ENCODE measurements around the gene LRATD1.

LRATD1 gene

DNA sequence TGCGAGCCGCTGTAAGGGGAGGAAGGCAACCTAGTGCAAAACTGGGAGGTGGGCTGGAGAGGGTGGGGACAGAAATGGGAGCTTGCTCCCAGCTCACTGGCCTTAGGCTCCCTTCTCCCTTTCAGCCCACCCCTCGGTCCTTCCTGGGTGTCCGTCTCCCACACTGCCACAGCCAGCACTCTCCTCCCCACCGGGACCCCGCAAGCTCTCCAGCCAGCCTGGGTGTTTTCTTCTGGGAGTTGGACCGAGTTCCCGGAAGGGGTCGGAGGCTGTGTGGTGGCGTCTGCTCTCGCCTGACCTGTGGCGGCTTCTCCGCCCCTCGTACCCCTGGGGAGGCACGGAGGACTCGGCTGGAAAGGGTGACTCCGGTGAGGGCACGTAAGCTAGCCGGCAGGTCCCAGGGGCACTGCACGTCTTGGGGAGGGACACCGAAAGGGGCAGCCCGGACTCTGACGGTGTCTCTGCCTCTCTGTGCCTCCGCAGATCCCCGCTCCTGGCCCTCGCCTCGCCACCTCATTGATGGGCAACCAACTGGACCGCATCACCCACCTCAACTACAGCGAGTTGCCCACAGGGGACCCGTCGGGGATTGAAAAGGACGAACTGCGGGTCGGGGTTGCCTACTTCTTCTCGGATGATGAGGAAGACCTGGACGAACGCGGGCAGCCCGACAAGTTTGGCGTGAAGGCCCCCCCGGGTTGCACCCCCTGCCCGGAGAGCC is 1.1 kb downstream of the LRATD1 start:
- DNase-seq (ENCODE audit: low read depth in 2 of 2): no peak

DNA sequence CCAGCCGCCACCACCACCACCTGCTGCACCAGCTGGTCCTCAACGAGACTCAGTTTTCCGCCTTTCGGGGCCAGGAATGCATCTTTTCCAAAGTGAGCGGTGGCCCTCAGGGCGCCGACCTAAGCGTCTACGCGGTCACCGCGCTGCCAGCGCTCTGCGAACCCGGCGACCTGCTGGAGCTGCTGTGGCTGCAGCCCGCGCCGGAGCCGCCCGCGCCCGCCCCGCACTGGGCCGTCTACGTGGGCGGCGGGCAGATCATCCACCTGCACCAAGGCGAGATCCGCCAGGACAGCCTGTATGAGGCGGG is 1.6 kb downstream of the LRATD1 start:
- no peak for DNase-seq (ENCODE audit: low read depth in 2 of 2)

DNA sequence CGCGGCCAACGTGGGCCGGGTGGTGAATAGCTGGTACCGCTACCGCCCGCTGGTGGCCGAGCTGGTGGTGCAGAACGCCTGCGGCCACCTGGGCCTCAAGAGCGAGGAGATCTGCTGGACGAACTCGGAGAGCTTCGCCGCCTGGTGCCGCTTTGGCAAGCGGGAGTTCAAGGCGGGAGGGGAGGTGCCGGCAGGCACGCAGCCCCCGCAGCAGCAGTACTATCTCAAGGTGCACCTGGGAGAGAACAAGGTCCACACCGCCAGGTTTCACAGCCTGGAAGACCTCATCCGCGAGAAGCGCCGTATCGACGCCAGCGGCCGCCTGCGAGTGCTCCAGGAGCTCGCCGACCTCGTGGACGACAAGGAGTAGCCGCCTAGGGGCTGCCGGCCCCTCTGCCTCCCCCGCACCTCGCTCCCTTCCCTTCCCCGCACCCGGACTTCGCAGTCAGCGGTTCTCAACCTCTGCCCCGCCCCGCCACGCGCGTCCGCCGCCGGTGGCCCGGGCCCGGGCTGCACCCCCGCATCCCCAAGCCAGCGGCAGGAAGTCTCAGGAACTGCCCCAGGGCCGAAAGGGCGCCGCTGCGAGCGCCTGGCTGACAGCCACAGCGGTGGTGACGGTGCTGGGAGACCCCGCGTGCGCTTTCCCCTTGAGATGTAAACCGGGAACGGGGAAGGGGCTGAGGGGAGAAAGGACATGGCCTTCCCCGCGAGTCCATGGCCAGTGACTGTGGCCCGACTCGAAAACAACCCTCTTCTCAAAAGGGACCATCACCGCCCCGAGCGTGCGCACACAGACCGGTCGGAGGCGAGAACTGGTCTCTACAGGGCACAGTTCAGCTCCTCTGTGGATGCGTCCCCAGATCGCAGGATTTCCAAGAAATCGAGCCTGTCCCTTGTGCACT is 2.2 kb downstream of the LRATD1 start:
- DNase-seq (ENCODE audit: low read depth in 2 of 2): peak in 1 of 2 experiments; percentile 57

DNA sequence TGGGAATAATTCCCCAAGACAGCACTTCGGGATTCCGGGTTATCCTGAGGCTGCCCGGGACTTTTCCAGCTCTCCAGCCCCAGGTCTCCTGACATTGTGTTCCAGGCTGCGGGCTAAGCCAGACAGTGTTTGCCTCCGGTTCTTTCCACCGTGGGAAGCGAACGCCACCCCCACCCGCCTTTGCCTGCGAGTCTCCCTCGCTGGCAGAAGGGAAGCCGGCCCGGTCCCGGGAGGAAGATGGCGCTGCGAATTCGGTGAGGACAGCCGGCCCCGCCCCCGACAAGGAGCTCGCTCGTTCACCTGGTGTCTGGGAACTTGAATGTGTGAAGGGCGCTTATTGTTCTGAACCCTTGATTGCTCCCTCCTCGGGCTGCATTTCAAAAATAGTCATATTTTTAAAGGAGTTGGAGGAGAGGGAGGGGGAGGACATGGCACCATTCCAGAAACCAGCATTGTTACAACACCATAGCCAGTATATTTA is 2.9 kb downstream of the LRATD1 start:
- peak in 1 of 2 experiments; percentile 51 for DNase-seq (ENCODE audit: low read depth in 2 of 2)

DNA sequence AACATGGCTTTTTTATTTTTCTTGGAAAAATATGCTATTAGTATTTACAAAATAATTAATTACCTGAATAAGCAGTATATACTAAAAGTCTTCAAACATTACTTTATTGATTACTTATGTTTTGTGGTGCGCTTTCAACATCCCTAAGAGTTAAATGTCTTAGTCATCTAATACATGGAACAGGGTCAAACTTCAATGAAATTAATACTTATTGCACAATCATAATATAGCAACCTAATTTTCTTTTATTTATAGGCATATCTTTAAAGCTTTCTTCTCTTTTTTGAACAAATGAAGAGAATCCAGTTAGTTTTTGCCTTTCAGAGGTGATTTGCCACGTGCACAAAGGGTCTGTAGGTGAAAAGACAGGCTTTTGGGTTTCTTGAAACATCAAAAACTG is 6.0 kb downstream of the LRATD1 start:
- DNase-seq (ENCODE audit: low read depth in 2 of 2): no peak

DNA sequence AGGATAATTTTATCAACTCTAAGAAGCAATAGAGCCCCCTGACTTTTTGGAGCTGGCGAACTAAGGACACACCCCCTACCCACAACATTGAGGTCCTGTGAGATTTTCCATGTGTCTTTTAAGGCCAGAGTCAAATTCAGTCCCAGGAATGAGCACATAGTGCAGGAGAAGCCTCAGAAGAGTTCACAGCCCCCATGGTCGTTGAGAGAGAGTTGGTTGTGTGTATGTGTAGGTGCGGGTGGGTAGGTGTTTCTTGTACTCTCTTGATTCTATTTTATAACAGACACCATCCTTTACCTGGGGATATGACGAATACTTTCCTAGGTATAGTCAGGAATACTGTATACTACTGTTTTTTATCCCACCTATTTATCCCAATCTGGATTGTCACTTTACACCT is 8.6 kb downstream of the LRATD1 start:
- DNase-seq (ENCODE audit: low read depth in 2 of 2): no peak

DNA sequence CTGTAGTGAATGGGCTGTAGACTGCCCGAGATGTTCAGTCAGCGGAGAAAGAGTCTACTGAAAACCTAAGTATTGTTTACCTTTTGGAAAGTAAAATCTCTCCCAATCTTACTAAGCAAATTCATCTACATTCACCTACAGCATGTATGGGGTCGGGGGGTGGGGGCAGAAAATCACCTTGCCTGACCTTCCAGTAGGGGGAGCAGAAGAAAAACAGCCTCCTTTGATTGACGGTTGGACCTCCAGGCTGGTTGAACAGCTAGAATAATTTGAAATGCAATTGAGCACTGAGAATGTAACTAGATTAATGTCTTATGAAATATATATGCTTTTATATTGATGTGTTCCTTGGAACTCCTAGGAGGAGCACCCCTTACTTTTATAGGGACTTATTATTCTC is 10.0 kb downstream of the LRATD1 start:
- DNase-seq (ENCODE audit: low read depth in 2 of 2): no peak

DNA sequence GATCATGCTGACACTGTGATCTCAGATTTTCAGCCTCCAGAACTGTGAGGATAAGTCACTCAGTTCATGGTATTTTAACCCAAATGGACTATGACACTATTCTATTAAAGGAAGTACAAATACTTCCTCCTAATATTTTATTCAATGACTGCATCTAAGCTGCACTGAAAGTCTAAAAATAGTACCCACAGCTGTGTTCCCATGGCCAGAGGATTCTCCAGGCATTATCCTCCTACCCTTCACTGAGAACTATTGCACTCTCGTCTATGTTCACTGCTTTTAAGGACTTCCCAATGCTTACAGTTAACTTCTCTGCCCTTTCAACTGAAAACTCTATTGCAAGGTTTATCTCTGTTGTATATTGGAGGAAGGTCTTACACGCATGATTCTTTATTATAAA is 15.2 kb downstream of the LRATD1 start:
- no peak for DNase-seq (ENCODE audit: low read depth in 2 of 2)

DNA sequence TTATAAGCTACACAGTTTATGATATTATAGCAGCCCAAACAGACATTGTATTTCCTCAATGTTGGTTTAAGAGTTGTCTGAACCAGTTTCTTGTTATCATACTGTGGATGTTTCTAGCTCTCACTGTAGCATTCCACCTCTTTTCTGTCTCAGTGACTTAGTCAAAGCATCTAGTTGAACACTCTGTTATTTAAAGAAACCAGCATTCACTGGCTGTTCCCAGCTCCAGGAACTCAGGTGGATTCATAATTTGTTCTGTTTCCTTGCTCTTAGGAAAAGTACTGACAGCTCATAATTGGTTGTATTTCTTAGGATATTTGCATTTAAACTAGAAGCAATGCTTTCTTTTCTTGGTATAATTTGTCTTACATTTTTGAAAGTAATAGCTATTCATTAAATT is 17.5 kb downstream of the LRATD1 start:
- no peak for DNase-seq (ENCODE audit: low read depth in 2 of 2)

DNA sequence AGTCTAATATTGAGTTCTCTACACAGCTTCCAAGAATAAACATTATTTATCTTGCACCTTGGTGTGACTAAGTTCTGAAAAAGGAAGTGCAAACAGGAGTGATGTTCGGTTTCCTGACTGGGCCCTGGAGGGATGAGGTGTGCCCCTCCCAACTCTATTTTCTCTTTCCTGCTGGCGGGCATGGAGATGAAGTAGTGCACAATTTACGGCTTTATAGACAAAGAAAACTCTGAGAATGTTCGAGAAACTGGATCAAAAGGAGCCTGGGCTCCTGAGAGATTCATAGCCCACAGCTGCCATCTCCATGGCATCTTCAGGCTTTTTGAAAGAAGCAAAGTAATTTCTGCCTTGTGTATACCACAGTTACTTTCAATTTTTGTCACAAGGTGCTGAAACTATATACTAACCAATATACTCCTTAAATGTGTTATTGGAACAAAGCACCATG is 22.3 kb downstream of the LRATD1 start:
- DNase-seq (ENCODE audit: low read depth in 2 of 2): no peak

DNA sequence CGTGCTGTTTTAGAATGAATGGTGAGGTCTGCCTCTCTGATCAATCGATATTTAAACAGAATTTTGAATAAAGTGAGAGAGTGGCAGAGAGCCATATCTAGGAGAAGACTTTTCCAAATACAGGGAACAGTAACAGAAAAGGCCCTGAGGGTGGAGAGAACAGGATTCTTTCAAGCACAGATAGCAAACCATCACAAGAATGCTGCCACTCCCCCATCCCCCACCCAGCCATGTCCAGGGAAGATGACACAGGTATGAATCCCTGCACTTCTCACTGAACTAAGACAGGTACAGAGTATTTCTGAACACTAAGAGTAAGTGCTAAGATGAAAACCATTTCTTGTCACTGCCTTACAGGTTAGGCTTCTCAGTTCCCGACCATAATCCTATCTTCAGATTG is 23.6 kb downstream of the LRATD1 start:
- no peak for DNase-seq (ENCODE audit: low read depth in 2 of 2)

DNA sequence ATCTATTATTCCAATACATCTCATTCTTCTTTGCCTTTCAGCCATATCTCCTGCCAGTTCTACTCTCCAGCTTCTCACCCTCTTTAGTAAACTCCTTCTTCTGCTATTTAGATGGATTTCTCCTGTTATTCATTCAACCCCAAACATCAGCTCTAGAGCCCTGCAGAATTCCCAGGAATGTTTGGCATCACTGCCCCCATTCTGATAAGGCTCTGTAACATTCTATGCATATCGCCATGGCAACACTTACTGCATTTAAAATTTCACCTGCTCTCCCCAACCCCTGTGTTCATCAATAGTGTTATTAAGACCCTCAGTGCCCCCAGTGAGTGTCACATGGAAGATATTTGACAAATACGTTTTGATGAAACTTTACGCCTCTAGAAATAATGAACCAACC is 28.6 kb downstream of the LRATD1 start:
- no peak for DNase-seq (ENCODE audit: low read depth in 2 of 2)

DNA sequence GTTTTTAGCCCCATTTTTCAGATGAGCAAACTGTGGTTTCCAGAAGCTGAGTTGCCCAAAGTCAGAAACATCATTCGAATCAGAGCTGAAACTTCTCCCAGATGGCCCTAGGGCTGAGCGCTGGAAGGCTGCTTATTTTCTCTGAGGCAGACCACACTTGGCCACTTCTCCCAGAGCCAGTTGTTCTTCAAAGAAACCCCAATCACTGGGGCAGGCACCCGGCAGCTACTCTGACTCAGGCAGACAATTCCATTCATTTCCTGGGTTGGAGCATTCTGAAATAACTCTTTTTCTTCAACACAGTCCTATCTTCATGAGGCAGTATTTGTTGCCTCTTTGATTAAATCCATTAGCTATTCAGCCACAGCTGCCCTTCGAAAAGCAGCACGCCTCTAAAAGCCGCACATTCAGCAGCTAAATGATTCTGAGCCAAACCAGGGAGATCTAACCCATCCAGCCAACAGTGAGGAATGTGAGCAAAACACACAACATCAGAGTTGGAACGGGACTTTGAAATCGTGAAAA is 40.9 kb downstream of the LRATD1 start:
- DNase-seq (ENCODE audit: low read depth in 2 of 2): no peak

DNA sequence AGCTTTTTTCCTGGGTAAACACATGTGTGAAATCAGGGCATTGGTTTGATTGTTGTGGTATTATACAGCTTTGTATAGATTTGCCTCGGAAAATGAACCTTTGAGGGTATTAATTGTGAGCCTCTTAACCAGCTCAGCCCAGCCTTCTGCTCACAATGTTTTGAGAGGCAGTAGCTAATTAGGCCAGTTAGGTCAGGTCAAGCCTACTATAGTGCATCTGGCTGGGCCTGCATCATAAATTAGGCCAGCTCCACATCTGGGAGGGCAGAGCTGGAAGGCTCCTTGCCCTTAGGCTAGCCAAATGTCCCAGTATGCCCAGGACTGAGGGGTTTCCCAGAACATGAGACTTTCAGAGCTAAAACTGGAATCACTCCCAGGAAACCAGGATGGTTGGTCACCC is 43.0 kb downstream of the LRATD1 start:
- no peak for DNase-seq (ENCODE audit: low read depth in 2 of 2)

DNA sequence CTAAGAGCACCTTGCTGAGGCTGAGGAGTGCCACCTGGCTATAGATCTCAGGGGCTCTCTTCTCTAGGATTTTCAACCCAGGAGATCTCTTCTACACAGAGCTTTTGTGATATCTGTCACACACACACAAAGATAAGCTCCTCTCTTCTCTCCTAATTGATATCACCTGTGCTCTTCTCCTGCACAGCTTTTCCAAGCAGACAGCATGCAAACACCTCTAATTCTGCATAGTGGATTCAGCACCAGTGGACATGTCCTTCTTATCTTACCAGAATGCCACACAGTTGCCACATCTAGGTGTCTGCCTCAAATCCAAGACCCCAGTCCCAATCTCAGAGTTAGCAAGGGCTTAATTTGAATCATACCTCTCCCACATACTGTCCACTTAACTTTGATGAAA is 43.9 kb downstream of the LRATD1 start:
- no peak for DNase-seq (ENCODE audit: low read depth in 2 of 2)

DNA sequence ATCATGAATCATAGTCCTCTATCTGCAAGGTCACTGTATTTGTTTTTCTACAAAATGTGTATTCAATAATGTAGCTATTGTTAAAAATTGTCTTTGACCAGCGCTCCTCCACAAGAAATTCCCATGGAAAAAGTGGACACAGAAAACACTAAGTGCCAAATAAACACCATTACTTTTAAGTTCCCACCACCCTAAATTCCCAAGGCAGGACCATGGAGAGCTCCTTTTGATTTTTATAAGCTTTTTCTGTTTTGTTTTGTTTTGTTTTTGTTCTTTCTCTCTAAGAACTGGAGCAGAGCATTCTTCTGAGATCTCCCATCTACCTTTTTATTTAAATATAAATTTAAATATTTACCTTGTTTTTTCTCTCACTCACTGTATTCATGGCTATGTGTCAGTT is 44.5 kb downstream of the LRATD1 start:
- DNase-seq (ENCODE audit: low read depth in 2 of 2): no peak

DNA sequence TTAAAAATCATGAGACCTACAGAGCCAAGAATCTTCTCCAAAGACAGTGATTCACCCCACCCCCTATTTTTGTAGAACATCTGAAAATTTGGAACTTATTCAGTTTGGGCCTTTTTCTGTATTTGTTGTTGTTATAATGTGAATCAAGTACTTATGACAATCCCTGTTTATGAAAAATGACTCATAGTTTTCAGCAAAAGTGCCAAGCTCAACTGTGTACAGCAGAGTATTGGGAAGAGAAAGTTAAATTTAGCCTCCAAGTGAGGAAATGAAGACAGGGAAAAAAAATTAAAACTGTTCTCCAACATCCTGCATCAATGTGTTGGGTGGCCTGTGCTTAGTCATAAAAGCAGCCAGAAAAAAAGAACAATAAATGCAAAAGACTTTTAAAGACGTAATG is 46.2 kb downstream of the LRATD1 start:
- no peak for DNase-seq (ENCODE audit: low read depth in 2 of 2)

DNA sequence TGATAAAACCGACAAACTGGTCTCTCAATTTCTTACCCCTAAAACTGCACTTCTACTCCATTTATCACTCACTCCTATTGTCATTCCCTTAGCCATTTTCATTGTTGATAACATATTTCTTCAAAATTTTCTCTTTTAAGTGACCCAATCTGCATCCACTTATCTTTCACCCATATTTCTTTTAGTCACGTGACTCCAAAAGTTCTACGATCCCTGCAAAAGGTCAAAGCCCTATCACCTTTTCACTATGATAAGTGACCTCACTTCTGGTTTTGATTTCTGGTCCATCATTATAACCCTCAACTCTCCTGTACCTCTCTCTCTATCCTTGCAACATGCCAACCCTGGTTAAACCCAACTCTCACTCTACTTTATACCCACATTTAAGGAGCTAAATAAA is 49.1 kb downstream of the LRATD1 start:
- DNase-seq (ENCODE audit: low read depth in 2 of 2): no peak

Measured in fibroblast of skin of left quadriceps (primary cell).